NCI-H1105 treated with DMSO at 0.1 percent for 48 hours (cell line): ENCODE data around the gene ZNF511.

ENCODE experiments used
- DNase-seq: peaks from one replicate; lab custom pipeline; 2025; lab: John Stamatoyannopoulos, UW

ZNF511 gene

DNA sequence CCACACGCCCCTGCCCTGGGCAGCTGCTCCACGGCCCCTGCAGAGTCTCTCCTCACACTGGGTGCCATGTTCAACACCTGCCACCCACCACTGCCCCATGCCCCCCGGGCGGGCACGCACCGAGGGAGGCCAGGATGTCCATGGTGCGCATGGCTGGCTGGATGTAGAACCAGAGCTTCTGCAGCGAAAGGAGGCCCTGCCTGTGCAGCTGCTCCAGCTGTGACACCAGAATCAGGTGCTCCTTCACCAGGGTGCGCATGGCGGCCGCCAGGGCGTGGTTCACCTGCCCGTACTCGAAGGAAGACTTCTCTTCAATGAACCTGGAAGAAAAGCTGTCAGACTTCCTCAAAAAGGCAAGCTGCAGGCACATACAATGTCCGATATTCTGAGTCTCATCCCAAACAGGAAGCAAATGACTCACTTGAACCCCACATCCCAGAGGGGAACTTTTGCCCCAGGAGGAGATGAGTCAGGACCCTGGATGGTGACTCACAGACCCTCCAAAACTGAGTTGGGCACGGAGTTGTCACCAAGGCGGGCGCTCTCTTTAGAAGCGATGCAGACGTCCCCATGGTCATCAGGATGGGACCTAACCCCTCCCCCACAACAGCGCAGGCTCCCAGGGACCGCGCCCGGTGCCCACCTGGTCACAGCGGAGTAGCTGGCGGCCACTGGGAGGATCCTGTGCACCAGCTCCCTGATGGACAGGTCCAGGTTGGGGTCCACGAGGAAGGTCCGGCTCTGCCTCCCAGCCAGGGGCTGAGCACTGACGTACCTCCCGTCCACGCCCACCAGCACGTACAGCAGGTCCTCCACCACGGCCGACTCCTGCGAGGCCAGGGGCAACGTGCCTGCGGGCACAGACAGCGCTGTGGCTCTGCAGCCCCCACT is 15.6 kb upstream of the ZNF511 start:
- no peak for DNase-seq

DNA sequence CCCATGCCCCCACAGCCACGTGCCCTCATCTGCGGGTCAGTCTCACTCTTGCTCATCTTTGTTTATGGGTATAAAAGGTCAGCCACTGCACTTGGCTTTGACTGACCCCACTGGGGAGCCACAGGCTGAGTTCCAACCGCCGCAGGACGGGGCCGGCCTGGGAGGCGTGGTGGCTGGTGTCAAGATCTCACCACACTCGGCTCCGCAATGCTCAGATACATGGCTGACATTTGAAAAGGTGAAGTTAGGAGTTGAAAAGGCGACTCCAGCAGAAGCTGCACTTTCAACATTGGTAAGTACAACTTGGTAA is 14.9 kb upstream of the ZNF511 start:
- DNase-seq = no peak

- DNase-seq = no peak
Observed at GRCh38 chr10:133294189-133294588, 14.5 kb upstream of the ZNF511 start.

GRCh38 chr10:133295426-133296320 is 13.0 kb upstream of the ZNF511 start:
- DNase-seq = no peak

DNA sequence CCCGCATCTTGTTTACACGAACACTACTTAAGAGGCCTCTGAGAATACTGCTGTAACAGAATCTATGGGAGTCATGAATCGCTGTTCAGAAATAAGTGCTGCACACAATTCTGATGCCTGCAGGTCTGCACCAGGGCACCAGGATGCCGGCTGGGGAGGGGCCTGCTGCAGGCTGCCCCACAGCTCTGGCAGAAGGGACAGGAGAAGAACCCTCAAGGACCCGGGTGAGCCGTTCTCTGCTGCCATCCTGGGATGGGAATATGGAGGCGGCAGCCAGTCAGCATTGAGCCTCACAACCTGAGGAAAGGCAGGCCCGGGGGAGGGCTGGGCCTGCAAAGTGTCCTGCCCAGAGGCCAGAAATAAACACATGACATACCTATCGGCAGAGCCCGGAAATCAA is 11.2 kb upstream of the ZNF511 start:
- no peak for DNase-seq

- DNase-seq = no peak
Observed at GRCh38 chr10:133298466-133298865, 10.2 kb upstream of the ZNF511 start.

- no peak for DNase-seq
Observed at GRCh38 chr10:133299224-133299623, 9.5 kb upstream of the ZNF511 start.

DNA sequence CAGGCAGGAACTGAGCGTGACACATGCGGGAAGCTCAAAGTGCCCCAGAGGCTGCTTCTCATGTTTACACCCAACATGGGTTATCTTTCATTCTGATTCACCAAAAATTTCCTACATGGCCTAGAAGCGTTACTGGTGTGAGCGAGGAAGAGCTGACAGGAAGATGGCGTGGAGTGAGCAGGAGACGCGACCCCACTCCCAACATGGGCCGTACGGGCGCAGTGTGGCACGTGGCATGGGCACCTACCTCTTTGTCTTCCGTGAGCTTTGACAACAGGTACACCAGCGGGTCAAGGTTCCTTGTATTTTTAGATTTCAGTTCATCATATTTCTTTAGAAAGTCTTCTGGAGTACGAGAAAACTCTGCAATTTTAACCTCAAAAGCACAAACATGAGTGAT is 9.0 kb upstream of the ZNF511 start:
- no peak for DNase-seq

DNA sequence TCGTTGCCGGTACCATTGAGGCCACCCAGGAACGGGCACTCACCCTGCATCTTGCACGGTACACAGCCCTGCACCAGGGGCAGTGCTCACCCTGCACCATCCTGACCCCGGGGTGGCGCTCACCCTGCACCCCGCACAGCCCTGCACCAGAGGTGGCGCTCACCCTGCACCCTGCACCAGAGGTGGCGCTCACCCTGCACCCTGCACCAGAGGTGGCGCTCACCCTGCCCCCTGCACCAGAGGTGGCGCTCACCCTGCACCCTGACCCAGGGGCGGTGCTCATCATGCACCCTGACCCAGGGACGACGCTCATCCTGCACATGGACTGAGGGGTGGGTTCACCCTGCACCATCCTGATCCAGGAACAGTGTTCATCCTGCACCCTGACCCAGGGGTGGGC is 6.5 kb upstream of the ZNF511 start:
- no peak for DNase-seq

GRCh38 chr10:133303206-133303605 is 5.5 kb upstream of the ZNF511 start:
- no peak for DNase-seq

- no peak for DNase-seq
Observed at GRCh38 chr10:133306097-133306476, 2.6 kb upstream of the ZNF511 start.

DNA sequence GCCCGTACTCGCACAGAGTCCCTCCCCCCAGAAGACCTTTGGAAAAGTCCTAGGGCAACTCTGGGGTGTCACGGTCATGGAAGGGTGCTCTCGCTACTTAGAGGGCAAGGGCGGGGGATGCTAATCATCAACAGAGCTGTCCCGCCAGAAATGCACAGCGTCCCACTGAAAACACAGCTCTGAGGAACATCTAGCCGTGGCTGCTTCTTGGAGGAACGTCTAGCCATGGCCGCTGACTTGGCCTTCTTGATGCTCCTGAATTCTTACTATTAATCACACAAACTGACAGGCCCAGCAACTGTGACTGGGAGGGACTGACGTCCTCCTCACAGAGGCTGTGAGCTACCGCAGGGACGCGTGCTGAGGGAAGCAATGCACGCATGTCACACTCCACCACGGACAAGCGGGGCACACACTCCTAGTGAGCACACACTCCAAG is 1.8 kb upstream of the ZNF511 start:
- DNase-seq = no peak

- peak; percentile 52 for DNase-seq
Observed at GRCh38 chr10:133307776-133308420, 816 bp upstream of the ZNF511 start.

- peak; percentile 66 for DNase-seq
Observed at GRCh38 chr10:133309100-133309719, 496 bp downstream of the ZNF511 start.

DNA sequence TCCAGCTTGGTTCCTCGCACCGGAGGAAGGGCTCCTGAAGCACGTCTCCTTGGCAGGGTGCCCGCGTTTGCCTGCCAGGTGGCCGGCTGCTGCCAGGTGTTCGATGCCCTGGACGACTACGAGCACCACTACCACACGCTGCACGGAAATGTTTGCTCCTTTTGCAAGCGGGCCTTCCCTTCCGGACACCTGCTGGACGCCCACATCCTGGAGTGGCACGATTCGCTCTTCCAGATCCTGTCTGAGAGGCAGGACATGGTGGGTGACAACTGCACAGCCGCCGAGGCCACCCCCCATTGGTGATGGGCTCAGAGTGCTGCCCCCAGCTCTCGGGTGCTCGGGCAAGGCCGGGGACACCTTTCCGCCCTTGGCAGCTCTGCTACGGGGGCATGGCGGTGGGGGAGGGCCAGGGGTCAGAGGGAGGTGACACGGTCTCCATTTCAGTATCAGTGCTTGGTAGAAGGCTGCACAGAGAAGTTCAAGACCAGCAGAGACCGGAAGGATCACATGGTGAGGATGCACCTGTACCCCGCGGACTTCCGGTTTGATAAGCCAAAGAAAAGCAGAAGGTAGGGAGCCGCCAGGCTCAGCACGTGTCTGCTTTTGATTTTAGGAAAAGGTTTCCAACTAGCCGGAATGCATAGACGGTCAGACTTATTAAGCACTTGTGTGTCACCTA is 1.1 kb downstream of the ZNF511 start:
- peak; percentile 66 for DNase-seq

DNA sequence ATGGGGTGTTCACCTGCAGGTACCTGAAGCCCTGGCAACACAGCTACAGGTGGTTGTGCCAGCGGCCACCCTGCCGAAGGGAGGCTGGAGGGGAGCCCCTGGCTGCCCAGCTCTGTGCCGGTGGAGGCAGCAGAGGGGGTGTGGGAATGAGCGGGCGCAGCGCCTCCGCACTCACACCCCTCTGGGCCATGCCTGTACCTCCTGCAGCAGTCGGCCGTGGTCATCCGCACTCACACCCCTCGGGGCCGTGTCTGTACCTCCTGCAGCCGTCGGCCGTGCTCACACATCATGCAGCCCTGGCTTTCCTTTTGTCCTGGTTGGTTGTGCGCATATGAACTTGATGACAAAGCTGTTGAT is 1.7 kb downstream of the ZNF511 start:
- DNase-seq = no peak

- DNase-seq = no peak
Observed at GRCh38 chr10:133310789-133311188, 2.1 kb downstream of the ZNF511 start.

- DNase-seq = no peak
Observed at GRCh38 chr10:133311570-133311969, 2.9 kb downstream of the ZNF511 start.

GRCh38 chr10:133312016-133312768 is 3.5 kb downstream of the ZNF511 start:
- no peak for DNase-seq

DNA sequence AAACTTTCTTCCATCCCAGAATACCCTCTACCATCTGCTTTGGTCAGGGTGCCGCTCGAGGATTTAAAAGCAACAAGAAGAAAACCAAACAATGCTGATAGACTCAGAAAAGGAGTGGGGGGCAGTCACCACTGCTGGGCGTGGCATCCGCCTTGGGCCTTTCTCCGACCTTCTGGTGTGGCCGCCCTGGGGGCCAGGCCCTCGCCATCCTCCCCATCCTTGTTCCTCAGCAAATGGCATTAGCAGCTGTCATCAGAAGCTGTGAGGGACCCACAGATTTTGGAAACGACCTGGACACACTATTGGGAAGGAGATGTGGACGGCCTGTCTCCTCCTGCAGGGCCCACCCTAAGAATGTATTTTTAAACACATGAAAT is 4.0 kb downstream of the ZNF511 start:
- no peak for DNase-seq

DNA sequence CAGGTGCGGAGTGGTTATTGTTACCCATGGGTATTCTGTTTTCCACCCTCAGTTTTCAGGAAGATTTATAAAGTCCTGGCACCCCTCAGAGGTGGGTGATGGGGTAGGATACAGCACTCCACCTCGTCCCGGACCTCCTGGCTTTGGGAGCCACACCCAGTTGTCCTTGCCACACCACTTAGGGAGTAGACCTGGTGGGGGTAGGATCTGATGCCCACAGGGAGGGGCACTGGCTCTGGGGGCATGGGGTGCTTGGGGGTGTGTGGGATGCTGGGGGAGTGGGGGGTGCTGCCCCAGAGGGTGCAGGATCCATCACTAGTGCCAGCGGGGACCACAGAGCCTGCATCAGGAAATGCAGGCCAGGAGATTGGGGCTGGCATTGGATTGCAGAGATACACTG is 4.5 kb downstream of the ZNF511 start:
- no peak for DNase-seq
